ENCODE data around the gene NTN5. TPM values are rescaled to one million over a fixed set of nuclear protein-coding genes. Genes with fewer than 3 reads are reported as not detected.

Gene NTN5
- total and polyA plus RNA-seq, 2 donors from 2014 or later, result 0.52 to 0.85 TPM

GRCh38 chr19:48616041-48616436 is 56.8 kb downstream of the NTN5 start:
- FAIRE-seq (no peak), DNase-seq (peak in 1 of 5 donors; percentile 32)
- no peak overlapping the region for H3K4me3 ChIP-seq (ENCODE audit: low read length in 3 of 3)
- H3K27me3 ChIP-seq (ENCODE audit: control insufficient read depth, insufficient read depth, low read length), result no peaks in the 10 kb centered on the region
- peaks cover 0 to 18% (median 11%) of the 10 kb centered on the region in 3 donors for H3K36me3 ChIP-seq (ENCODE audit: control insufficient read depth in 2 of 3, insufficient read depth in 3 of 3, low read length in 3 of 3)
- H3K4me1 ChIP-seq (ENCODE audit: control insufficient read depth in 2 of 3, insufficient read depth in 2 of 3, low read depth in 1 of 3, low read length in 3 of 3), result peaks cover 0 to 18% (median 9%) of the 10 kb centered on the region in 3 donors
- intact Hi-C loops (cut with DNase I), result no loop called here
- no peaks in the 10 kb centered on the region for H3K9me3 ChIP-seq (ENCODE audit: control insufficient read depth in 2 of 3, insufficient read depth in 1 of 3, low read length in 3 of 3)
- H3K9ac ChIP-seq (ENCODE audit: low read length in 3 of 3), result no peak overlapping the region
- H3K27ac ChIP-seq (ENCODE audit: low read depth in 2 of 2, low read length in 2 of 2), result no peak overlapping the region
- no peak for TF ChIP-seq CTCF (IDR thresholded peaks at IDR 0.05; ENCODE audit: borderline replicate concordance, extremely low read depth, insufficient read depth)

GRCh38 chr19:48615231-48616040 is 57.4 kb downstream of the NTN5 start:
- Histone ChIP-seq H3K27ac (ENCODE audit: low read depth in 2 of 2, low read length in 2 of 2) (no peak overlapping the region), H3K4me3 (ENCODE audit: low read length in 3 of 3) (no peak overlapping the region), H3K36me3 (ENCODE audit: control insufficient read depth in 2 of 3, insufficient read depth in 3 of 3, low read length in 3 of 3) (peaks cover 0 to 18% (median 11%) of the 10 kb centered on the region in 3 donors), H3K9me3 (ENCODE audit: control insufficient read depth in 2 of 3, insufficient read depth in 1 of 3, low read length in 3 of 3) (no peaks in the 10 kb centered on the region), H3K9ac (ENCODE audit: low read length in 3 of 3) (no peak overlapping the region), H3K27me3 (ENCODE audit: control insufficient read depth, insufficient read depth, low read length) (no peaks in the 10 kb centered on the region), H3K4me1 (ENCODE audit: control insufficient read depth in 2 of 3, insufficient read depth in 2 of 3, low read depth in 1 of 3, low read length in 3 of 3) (peaks cover 0 to 18% (median 9%) of the 10 kb centered on the region in 3 donors)
- intact Hi-C loops (cut with DNase I), result no loop called here
- no peak for TF ChIP-seq CTCF (IDR thresholded peaks at IDR 0.05; ENCODE audit: borderline replicate concordance, extremely low read depth, insufficient read depth)
- DNase-seq (no peak), FAIRE-seq (no peak)

- TF ChIP-seq CTCF (IDR thresholded peaks at IDR 0.05; ENCODE audit: borderline replicate concordance, extremely low read depth, insufficient read depth), result no peak
- no peak within 1 kb of the TSS for H3K27ac ChIP-seq (ENCODE audit: low read depth in 2 of 2, low read length in 2 of 2)
- H3K9ac ChIP-seq (ENCODE audit: low read length in 3 of 3), result no peak within 1 kb of the TSS
- intact Hi-C loops (cut with DNase I), result no loop called here
- H3K27me3 ChIP-seq (ENCODE audit: control insufficient read depth, insufficient read depth, low read length), result no peaks in the 10 kb centered on the region
- FAIRE-seq (no peak), DNase-seq (peak in 2 of 5 donors; percentile 76 to 92)
- H3K9me3 ChIP-seq (ENCODE audit: control insufficient read depth in 2 of 3, insufficient read depth in 1 of 3, low read length in 3 of 3), result no peaks in the 10 kb centered on the region
- peaks cover 0 to 18% (median 11%) of the 10 kb centered on the region in 3 donors for H3K36me3 ChIP-seq (ENCODE audit: control insufficient read depth in 2 of 3, insufficient read depth in 3 of 3, low read length in 3 of 3)
- no peak within 1 kb of the TSS for H3K4me3 ChIP-seq (ENCODE audit: low read length in 3 of 3)
- peaks cover 0 to 18% (median 9%) of the 10 kb centered on the region in 3 donors for H3K4me1 ChIP-seq (ENCODE audit: control insufficient read depth in 2 of 3, insufficient read depth in 2 of 3, low read depth in 1 of 3, low read length in 3 of 3)
Measured at GRCh38 chr19:48614436-48615230, 58.2 kb downstream of the NTN5 start, which contains the start of gene FAM83E. Gene FAM83E, minus strand, starts transcription at chr19:48615076. Its CDS starts 1,704 bp downstream, at chr19:48613372.

Data from kidney (tissue), 14 donors.